ENCODE data around the gene HGF.

Gene HGF

GRCh38 chr7:81761821-81762220, 8.0 kb downstream of the HGF start:
- H3K4me3 ChIP-seq (ENCODE audit: control insufficient read depth, low read depth, low read length): no peak overlapping the region
- DNase-seq (ENCODE audit: low read depth): no peak
- TF ChIP-seq CTCF (IDR thresholded peaks at IDR 0.05; ENCODE audit: control insufficient read depth, insufficient read depth, low read depth, low read length, missing control alignments): no peak

- TF ChIP-seq CTCF (IDR thresholded peaks at IDR 0.05; ENCODE audit: control insufficient read depth, insufficient read depth, low read depth, low read length, missing control alignments): no peak
- no peak overlapping the region for H3K4me3 ChIP-seq (ENCODE audit: control insufficient read depth, low read depth, low read length)
- no peak for DNase-seq (ENCODE audit: low read depth)
These were observed 8.8 kb downstream of the HGF start for GRCh38 chr7:81761031-81761430.

- H3K4me3 ChIP-seq (ENCODE audit: control insufficient read depth, low read depth, low read length): no peak overlapping the region
- TF ChIP-seq CTCF (IDR thresholded peaks at IDR 0.05; ENCODE audit: control insufficient read depth, insufficient read depth, low read depth, low read length, missing control alignments): no peak
- DNase-seq (ENCODE audit: low read depth): no peak
These were observed 14.7 kb downstream of the HGF start for GRCh38 chr7:81754918-81755696.

GRCh38 chr7:81753392-81753791, 16.5 kb downstream of the HGF start:
- no peak for TF ChIP-seq CTCF (IDR thresholded peaks at IDR 0.05; ENCODE audit: control insufficient read depth, insufficient read depth, low read depth, low read length, missing control alignments)
- DNase-seq (ENCODE audit: low read depth): no peak
- H3K4me3 ChIP-seq (ENCODE audit: control insufficient read depth, low read depth, low read length): no peak overlapping the region

GRCh38 chr7:81752318-81752714, 17.5 kb downstream of the HGF start:
- DNase-seq (ENCODE audit: low read depth): no peak
- no peak for TF ChIP-seq CTCF (IDR thresholded peaks at IDR 0.05; ENCODE audit: control insufficient read depth, insufficient read depth, low read depth, low read length, missing control alignments)
- no peak overlapping the region for H3K4me3 ChIP-seq (ENCODE audit: control insufficient read depth, low read depth, low read length)

GRCh38 chr7:81751619-81752317, 18.1 kb downstream of the HGF start:
- no peak overlapping the region for H3K4me3 ChIP-seq (ENCODE audit: control insufficient read depth, low read depth, low read length)
- no peak for TF ChIP-seq CTCF (IDR thresholded peaks at IDR 0.05; ENCODE audit: control insufficient read depth, insufficient read depth, low read depth, low read length, missing control alignments)
- no peak for DNase-seq (ENCODE audit: low read depth)
